Stimulated activated naive CD8-positive, alpha-beta T cell treated with anti-CD3 and anti-CD28 coated beads, Interleukin-15, amount 100 ng/mL, for 72 hours (primary cell): ENCODE data around the gene UBC.

ENCODE experiments used
- ATAC-seq: fragments of 150-1000 bp; cut with Tn5 transposase; 2 replicates; pipeline ENCODE4 v1.10.0; 2021; ENCODE audit warnings: mild to moderate bottlenecking, moderate library complexity
- DNase-seq, 2 donors: peaks; one replicate each; pipeline ENCODE4 v3.0.0; 2021 to 2022
- H3K27ac Mint-ChIP-seq, 2 donors: one replicate each; pipeline ENCODE4 v1.8.0; 2022; ENCODE audit warnings: mild to moderate bottlenecking in 2 of 2, mixed read lengths in 2 of 2, moderate library complexity in 2 of 2
- H3K27me3 Mint-ChIP-seq: one replicate; pipeline ENCODE4 v1.8.0; 2022; ENCODE audit warnings: mixed read lengths
- H3K4me1 Mint-ChIP-seq: one replicate; pipeline ENCODE4 v1.8.0; 2022; ENCODE audit warnings: mild to moderate bottlenecking, mixed read lengths
- H3K4me3 Mint-ChIP-seq, 2 donors: one replicate each; pipeline ENCODE4 v1.8.0; 2022; ENCODE audit warnings: mild to moderate bottlenecking in 2 of 2, mixed read lengths in 2 of 2, moderate library complexity in 1 of 2
- H3K9me3 Mint-ChIP-seq, 2 donors: one replicate each; pipeline ENCODE4 v1.8.0; 2022; ENCODE audit warnings: mixed read lengths in 2 of 2

Gene UBC

GRCh38 chr12:124868252-124869058 is 46.0 kb downstream of the UBC start:
- Mint-ChIP-seq H3K27ac (peak overlapping the region; percentile 4 to 14), H3K9me3 (no peaks in the 10 kb centered on the region), H3K4me1 (peaks cover 26% of the 10 kb centered on the region), H3K4me3 (peak overlapping the region in 1 of 2 donors; percentile 5), H3K27me3 (peaks cover 15% of the 10 kb centered on the region)
- no peak for DNase-seq
- no peak for ATAC-seq

- no peak overlapping the region for H3K4me3 Mint-ChIP-seq
Observed at GRCh38 chr12:124867401-124867930, 47.0 kb downstream of the UBC start.

GRCh38 chr12:124866883-124867400 is 47.5 kb downstream of the UBC start:
- no peak overlapping the region for H3K4me3 Mint-ChIP-seq
- peaks cover 15% of the 10 kb centered on the region for H3K27me3 Mint-ChIP-seq
- H3K4me1 Mint-ChIP-seq = peaks cover 37% of the 10 kb centered on the region
- DNase-seq (no peak), ATAC-seq (no peak)
- no peak overlapping the region for H3K27ac Mint-ChIP-seq
- H3K9me3 Mint-ChIP-seq = no peaks in the 10 kb centered on the region

More at GRCh38 chr12:124867401-124867930, 47.0 kb downstream of the UBC start:
- Mint-ChIP-seq H3K27me3 (peaks cover 15% of the 10 kb centered on the region), H3K27ac (no peak overlapping the region), H3K9me3 (no peaks in the 10 kb centered on the region), H3K4me1 (peaks cover 32% of the 10 kb centered on the region)
- DNase-seq (no peak), ATAC-seq (no peak)

GRCh38 chr12:124866195-124866882 is 48.1 kb downstream of the UBC start:
- DNase-seq (no peak), ATAC-seq (no peak)
- Mint-ChIP-seq H3K9me3 (no peaks in the 10 kb centered on the region), H3K27me3 (peaks cover 15% of the 10 kb centered on the region), H3K4me1 (peaks cover 41% of the 10 kb centered on the region), H3K27ac (no peak overlapping the region), H3K4me3 (no peak overlapping the region)

- Mint-ChIP-seq H3K4me3 (no peak overlapping the region), H3K4me1 (peaks cover 41% of the 10 kb centered on the region), H3K27me3 (peaks cover 15% of the 10 kb centered on the region), H3K27ac (no peak overlapping the region), H3K9me3 (no peaks in the 10 kb centered on the region)
- DNase-seq (no peak), ATAC-seq (no peak)
Observed at GRCh38 chr12:124865728-124866127, 48.7 kb downstream of the UBC start.

GRCh38 chr12:124864326-124864752 is 50.1 kb downstream of the UBC start:
- peak overlapping the region; percentile 85 to 89 for H3K4me3 Mint-ChIP-seq
- peaks cover 40% of the 10 kb centered on the region for H3K4me1 Mint-ChIP-seq
- DNase-seq = no peak
- H3K27me3 Mint-ChIP-seq = peaks cover 12% of the 10 kb centered on the region
- H3K9me3 Mint-ChIP-seq = no peaks in the 10 kb centered on the region
- peak; percentile 3 for ATAC-seq
- H3K27ac Mint-ChIP-seq = peak overlapping the region; percentile 96 to 98

GRCh38 chr12:124863416-124864325 is 50.8 kb downstream of the UBC start, which contains the start of gene SCARB1:
TSS of gene SCARB1 (minus strand) at chr12:124863864. CDS start at chr12:124863720, 144 bp downstream.
- peak; percentile 88 for ATAC-seq
- Mint-ChIP-seq H3K9me3 (no peaks in the 10 kb centered on the region), H3K4me3 (peak within 1 kb of the TSS; percentile 85 to 90), H3K27me3 (peaks cover 5% of the 10 kb centered on the region), H3K4me1 (peaks cover 33% of the 10 kb centered on the region), H3K27ac (peak within 1 kb of the TSS; percentile 96 to 98)
- peak; percentile 80 to 83 for DNase-seq

- peak; percentile 36 for ATAC-seq
- Mint-ChIP-seq H3K27me3 (no peaks in the 10 kb centered on the region), H3K4me1 (peaks cover 30% of the 10 kb centered on the region), H3K9me3 (no peaks in the 10 kb centered on the region), H3K27ac (peak overlapping the region; percentile 50 to 76), H3K4me3 (peak overlapping the region; percentile 83 to 90)
- peak; percentile 15 to 22 for DNase-seq
Observed at GRCh38 chr12:124862768-124863415, 51.6 kb downstream of the UBC start.

- Mint-ChIP-seq H3K4me1 (peaks cover 30% of the 10 kb centered on the region), H3K9me3 (no peaks in the 10 kb centered on the region), H3K27ac (peak overlapping the region; percentile 20 to 62), H3K4me3 (peak overlapping the region; percentile 83 to 90), H3K27me3 (no peaks in the 10 kb centered on the region)
- no peak for DNase-seq
- ATAC-seq = peak; percentile 19
Observed at GRCh38 chr12:124861898-124862676, 52.4 kb downstream of the UBC start.
